MV-4-11 (cell line): ENCODE measurements around the gene MBOAT1.
"Not testable (repeated sequence)": the region's sequence is repeated elsewhere in the genome, so short reads cannot be mapped to it uniquely, and the experiment has no call there.

Experiments
- DNase-seq: peaks from one replicate; lab custom pipeline; 2025; lab: John Stamatoyannopoulos, UW

The MBOAT1 gene

GRCh38 chr6:20170455-20171148 lies 41.7 kb downstream of the MBOAT1 start:
- no peak for DNase-seq

DNA sequence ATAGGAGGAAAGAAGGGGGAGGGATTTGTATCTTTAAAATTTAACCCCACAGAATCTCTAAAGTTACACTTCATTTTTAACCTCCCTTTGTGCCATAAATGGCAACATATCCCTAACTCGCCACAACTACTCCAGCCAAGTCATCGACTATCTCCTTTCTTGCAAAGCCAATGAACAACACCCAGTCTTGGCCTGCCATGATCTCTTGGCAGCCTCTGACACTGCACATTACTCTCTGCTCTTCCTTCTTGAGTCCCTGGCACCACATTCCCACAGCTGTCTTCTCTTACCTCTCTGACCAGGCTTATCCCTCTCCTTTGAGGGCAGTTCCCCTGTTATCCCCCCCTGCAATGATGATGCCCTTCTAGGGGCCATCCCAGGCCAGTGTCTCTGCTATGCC lies 42.5 kb downstream of the MBOAT1 start:
- DNase-seq: no peak

DNA sequence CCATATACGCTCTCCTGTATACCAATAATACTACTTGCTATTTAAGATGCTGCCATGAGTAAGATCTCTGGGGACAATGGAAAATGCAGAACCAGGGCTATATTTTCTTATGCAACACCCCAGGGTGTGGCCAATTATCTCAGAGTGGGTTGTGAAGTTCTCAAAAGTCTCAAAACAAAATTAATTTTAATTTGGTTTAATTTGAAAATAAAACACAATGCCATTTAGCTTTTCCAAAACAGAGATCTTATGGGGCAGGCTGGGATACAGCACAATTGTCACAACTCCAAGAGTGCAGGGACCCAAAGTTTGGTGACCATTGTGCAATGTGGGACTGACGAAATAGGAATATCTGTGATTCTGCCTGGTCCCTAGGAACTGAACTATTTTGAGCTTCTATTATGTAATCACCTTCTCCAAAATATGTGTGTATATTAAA lies 43.1 kb downstream of the MBOAT1 start:
- DNase-seq: peak; percentile 92

DNA sequence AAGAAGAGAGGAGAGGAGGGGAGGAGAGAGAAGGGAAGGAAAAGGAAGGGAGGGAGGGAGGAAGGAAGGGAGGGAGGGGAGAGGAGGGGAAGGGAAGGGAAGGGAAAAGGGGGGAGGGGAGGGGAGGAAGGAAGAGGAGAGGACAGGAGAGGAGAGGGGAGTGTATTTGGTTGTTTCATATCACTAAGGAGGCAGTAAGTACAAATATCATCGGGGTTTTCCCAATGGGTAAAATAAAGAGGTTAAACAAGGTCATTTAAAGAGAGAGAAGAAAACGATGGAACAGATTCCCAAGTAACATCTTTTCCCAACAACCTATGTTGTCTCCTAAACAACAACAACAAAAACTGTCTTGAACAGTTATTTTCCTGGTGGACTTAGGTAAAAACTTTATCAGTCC lies 43.6 kb downstream of the MBOAT1 start:
- DNase-seq: no peak

DNA sequence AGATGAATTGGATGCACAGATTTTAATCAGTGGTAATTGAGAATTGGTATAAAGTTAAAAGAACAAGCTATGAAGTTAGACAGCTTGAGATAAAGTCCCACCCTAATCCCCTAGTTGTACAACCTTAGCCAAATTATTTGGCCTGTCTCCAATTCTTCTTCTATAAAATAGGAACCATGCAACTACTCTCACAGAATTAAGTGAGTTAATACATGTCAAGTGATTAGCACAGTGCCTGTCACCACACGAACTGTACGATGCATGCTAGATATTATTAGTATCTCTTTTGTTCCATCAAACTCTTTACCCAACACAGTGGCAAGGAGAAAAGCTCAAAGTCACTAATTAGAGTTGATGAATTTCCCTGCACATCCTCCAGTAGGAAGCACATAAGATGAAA lies 44.7 kb downstream of the MBOAT1 start:
- DNase-seq: no peak

DNA sequence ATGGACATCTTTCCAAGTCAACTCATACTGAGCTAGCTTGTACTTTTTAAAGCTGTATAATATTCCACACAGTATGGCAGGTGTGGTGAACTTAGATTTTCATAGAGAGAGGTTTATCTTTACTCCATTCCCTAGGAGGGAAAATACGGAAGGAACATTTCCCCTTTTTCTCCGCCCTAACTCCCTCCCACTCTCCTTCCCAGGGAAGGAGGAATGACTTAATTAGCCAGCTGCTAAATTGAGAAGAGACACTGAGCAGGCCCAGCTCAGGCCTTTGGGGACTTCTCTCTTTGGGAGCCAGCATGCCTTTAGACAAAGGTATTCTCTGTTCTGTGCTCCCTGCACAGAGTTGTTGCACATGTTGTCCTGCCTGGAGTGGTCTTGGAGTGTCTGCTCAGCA lies 46.1 kb downstream of the MBOAT1 start:
- DNase-seq: no peak

GRCh38 chr6:20162515-20162914 lies 49.8 kb downstream of the MBOAT1 start:
- no peak for DNase-seq

DNA sequence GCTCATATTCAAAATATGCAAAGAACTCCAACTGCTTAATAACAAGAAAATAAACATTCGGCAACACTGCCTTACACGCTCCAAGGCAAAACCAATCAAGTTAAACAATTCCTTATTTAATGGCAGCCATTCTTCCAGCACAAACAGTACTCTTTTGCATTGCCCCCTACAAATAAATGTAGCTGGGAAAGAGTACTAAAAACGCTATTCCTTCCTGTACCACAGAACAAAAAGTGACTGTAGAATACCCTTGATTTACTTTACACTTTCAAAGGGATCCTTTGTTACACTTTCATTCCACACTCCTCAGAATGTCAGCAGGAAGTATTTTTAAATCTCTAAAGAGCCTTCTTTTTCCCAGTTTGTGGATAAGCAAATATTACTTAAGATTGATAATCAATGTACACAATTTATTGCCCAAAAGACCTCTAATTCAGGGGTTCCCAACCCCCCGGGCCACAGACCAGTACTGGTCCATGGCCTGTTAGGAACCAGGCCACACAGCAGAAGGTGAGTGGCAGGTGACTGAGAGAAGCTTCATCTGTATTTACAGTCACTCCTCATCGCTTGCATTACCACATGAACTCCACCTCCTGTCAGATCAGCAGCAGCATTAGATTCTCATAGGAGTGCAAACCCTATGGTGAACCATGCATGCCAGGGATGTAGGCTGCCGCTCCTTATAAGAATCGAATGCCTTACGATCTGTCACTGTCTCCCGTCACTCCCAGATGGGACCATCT lies 51.6 kb downstream of the MBOAT1 start:
- DNase-seq: no peak

GRCh38 chr6:20159781-20160540 lies 52.3 kb downstream of the MBOAT1 start:
- no peak for DNase-seq

DNA sequence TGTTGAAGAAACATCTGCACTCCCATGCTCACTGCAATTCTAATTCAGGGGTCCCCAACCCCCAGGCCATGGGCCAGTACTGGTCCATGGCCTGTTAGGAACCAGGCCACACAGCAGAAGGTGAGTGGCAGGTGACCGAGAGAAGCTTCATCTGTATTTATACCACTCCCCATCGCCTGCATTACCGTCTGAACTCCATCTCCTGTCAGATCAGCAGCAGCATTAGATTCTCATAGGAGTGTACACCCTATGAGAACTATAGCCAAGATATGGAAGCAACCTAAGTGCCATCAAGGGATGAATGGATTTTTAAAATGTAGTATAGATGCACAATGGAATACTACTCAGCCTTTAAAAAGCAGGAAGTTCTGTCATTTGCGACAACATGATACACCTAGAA lies 53.2 kb downstream of the MBOAT1 start:
- DNase-seq: no peak

DNA sequence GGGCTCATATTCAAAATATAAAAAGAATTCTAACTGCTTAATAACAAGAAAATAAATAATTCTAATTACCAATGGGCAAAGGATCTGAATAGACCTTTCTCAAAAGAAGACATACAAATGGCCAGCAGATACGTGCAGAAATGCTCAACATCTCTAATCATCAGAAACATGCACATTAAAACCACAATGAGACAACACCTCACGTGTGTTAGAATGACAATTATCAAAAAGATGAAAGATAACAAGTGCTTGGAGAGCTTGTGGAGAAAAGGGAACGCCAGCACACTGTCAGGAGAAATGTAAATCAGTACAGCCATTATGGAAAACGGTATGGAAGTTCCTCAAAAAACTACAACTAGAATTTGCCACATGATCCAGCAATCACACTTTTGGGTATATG lies 53.6 kb downstream of the MBOAT1 start:
- no peak for DNase-seq

DNA sequence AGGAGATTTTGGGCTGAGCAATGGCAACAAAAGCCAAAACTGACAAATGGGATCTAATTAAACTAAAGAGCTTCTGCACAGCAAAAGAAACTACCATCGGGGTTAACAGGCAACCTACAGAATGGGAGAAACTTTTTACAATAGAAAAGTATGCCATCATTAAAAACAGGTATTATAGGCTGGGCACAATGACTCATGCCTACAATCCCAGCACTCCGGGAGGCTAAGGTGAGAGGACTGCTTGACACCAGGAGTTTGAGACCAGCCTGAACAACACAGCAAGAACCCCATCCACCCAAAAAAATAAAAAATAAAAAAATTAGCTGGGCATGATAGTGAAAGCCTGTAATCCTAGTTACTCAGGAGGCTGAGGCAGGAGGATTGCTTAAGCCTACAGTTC lies 55.4 kb downstream of the MBOAT1 start:
- DNase-seq: no peak

GRCh38 chr6:20154753-20155152 lies 57.5 kb downstream of the MBOAT1 start:
- no peak for DNase-seq

DNA sequence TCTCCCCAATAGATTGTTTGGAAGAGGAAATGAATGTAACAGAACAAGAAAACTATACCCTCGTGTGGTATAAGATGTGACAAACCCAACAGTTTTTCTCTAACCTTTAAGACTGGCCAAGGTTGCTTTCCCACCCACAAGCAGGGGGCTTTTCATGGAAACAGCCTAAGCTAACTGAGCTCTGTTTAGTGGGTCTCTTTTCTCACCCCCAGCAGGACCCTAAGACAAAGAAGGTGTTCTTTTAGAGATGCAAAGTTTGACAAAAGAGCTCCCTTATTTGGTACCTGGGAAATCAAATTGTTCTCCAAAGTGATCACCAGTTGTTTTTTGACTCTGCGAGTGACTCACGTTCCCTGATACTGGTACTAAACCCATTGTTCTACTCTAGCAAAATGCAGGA lies 59.1 kb downstream of the MBOAT1 start:
- DNase-seq: no peak

- no peak for DNase-seq
These were observed 63.8 kb downstream of the MBOAT1 start for GRCh38 chr6:20148433-20148832.

GRCh38 chr6:20147469-20147868 lies 64.8 kb downstream of the MBOAT1 start:
- DNase-seq: no peak

- not testable (repeated sequence) for DNase-seq
These were observed 65.4 kb downstream of the MBOAT1 start for GRCh38 chr6:20146831-20147230.

DNA sequence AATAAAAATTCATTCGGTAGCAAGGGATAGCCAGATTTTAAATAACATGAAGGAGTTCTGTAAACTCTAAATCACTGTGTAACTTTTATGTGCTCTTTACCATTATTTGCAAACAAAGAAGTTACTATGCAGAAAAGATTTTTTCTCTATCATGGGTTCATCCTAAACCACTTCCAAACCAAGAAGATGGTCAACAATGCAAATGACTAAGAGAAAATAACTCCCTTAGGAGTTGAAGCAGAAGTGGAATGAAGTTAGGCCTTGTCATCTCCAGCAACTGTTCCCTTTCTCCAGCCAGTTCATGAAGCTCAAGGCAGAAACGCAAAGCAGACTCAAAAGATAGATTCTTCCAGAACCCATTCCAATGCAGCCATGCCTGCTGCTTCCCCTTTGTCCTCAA lies 66.0 kb downstream of the MBOAT1 start:
- DNase-seq: no peak

DNA sequence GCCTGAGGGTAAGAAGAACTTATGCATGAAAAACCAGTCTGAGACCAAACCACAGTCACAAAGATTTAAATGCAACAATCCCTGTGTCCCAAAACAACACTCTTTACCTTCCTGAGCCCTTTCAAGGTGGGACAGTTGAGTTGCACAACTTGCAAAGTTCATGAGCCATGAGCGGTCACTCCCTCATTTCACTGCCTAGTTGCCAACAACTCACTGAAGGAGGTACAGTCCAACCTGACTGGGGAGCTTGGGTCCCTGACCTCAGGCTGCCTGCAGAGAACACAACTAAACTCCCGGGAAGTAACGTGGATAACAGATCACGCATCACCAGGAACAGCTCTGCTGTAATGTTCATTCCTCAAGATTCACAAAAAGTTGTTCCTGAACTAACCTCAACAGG lies 69.4 kb downstream of the MBOAT1 start:
- no peak for DNase-seq

- DNase-seq: no peak
These were observed 70.3 kb downstream of the MBOAT1 start for GRCh38 chr6:20141931-20142330.

DNA sequence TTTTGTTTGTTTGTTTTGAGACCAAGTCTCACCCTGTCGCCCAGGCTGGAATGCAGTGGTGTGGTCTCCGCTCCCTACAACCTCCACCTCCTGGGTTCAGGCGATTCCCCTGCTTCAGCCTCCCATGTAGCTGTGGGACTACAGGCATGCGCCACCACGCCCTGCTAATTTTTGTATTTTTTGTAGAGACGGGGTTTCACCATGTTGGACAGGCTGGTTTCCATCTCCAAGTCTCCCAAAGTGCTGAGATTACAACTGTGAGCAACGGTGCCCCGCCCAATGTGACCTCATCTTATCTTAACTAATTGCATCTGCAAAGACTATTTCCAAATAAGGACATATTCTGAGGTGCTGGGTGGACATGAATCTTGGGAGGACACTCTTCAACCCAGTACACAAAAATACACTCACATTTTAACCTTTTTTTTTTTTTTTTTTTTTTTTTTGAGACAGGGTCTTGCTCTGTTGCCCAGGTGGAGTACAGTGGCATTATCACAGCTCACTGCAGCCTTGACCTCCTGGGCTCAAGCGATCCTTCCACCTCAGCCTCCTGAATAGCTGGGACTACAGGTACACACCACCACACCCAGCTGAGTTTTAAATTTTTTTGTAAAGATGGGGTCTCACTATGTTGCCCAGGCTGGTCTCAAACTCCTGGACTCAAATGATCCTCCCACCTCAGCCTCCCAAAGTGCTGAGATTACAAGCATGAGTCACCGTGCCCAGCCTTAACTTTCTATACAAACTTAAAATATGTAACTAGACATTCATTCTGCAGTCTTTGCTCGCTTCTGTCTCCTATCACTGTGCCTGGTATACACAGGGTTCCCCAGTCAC lies 72.9 kb downstream of the MBOAT1 start:
- DNase-seq: not testable (repeated sequence)

DNA sequence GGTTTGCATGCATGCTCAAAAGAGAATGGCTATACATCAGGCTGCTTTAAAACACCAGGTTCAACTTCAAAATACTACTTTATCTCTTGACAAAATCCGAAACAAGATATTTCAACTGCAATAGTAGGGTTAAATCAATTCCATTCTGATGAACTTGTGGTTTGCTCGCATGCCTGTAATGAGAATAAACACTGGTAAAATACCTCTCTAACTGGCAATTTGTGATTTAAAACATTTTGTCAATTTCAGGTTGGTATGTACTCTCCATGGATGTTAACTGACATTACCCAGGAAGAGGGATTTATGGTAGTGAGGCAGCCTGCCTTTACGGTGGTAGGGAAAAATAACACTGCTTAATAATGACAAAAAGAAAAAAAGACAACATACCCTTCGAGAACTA lies 74.4 kb downstream of the MBOAT1 start:
- DNase-seq: no peak
